IMR-90 (cell line): ENCODE results near the gene HSPB6. TPM values are rescaled to one million over a fixed set of nuclear protein-coding genes. Genes with fewer than 3 reads are reported as not detected.

Source experiments
- ATAC-seq: fragments of 200-7000 bp; cut with Tn5 transposase; 2 replicates; pipeline ENCODE4 v1.9.1; 2020; ENCODE audit warnings: low read depth, mild to moderate bottlenecking, moderate library complexity
- BruUV-seq: library from RNA; stranded (reverse); fragments of 400-500 nt; replicated peaks from 2 replicates; lab custom pipeline; 2021; lab: Mats Ljungman, UMichigan
- CTCF ChIA-PET: fragments of 300-600 bp; formaldehyde crosslinking; extraction: SDS; loops from one replicate; lab custom pipeline; 2021; ENCODE audit warnings: antibody characterized with exemption; lab: Yijun Ruan, JAX
- POLR2A ChIA-PET: fragments of 300-600 bp; sonication (Branson Sonifier 250); formaldehyde crosslinking; loops from one replicate; lab custom pipeline; 2022; ENCODE audit warnings: antibody characterized with exemption; ENCODE audit not compliant: unreplicated experiment; lab: Charles Lee
- DNase-seq: peaks from one replicate; pipeline ENCODE4 v3.0.0; 2013
- H2AFZ ChIP-seq: replicated peaks from 2 replicates; pipeline ENCODE3; 2013; ENCODE audit warnings: low read length, mild to moderate bottlenecking; ENCODE audit not compliant: poor library complexity
- H2AK5ac ChIP-seq: 2 replicates; pipeline ENCODE4 v1.6.1; 2013; ENCODE audit warnings: low read depth, low read length, inconsistent platforms
- H2AK9ac ChIP-seq: replicated peaks from 2 replicates; pipeline ENCODE3; 2013; ENCODE audit warnings: mild to moderate bottlenecking, low read depth, low read length, moderate library complexity; ENCODE audit not compliant: poor library complexity
- H2BK120ac ChIP-seq: 2 replicates; pipeline ENCODE4 v1.6.1; 2013; ENCODE audit warnings: low read depth, low read length, inconsistent platforms
- H2BK15ac ChIP-seq: 3 replicates; pipeline ENCODE4 v1.6.1; 2013; ENCODE audit warnings: low read depth, low read length, inconsistent platforms
- H2BK20ac ChIP-seq: 2 replicates; pipeline ENCODE4 v1.6.1; 2013; ENCODE audit warnings: low read depth, mild to moderate bottlenecking, inconsistent platforms, low read length, moderate library complexity
- H2BK5ac ChIP-seq: 2 replicates; pipeline ENCODE4 v1.6.1; 2013; ENCODE audit warnings: mild to moderate bottlenecking, low read depth, low read length, inconsistent platforms; ENCODE audit not compliant: poor library complexity, severe bottlenecking
- H3K14ac ChIP-seq: replicated peaks from 2 replicates; pipeline ENCODE4 v1.6.1; 2013; ENCODE audit warnings: low read depth, low read length, inconsistent platforms
- H3K18ac ChIP-seq: 2 replicates; pipeline ENCODE4 v1.6.1; 2013; ENCODE audit warnings: low read depth, low read length, control low read depth
- H3K23ac ChIP-seq: 2 replicates; pipeline ENCODE4 v1.6.1; 2013; ENCODE audit warnings: low read depth, low read length, inconsistent platforms
- H3K27ac ChIP-seq: 2 replicates; pipeline ENCODE4 v1.5.1; 2013; ENCODE audit warnings: mild to moderate bottlenecking, control low read depth, low read length; ENCODE audit not compliant: insufficient read depth
- H3K27me3 ChIP-seq: 2 replicates; pipeline ENCODE4 v1.6.1; 2013; ENCODE audit warnings: low read length; ENCODE audit not compliant: control insufficient read depth, insufficient read depth
- H3K36me3 ChIP-seq: 2 replicates; pipeline ENCODE4 v1.6.1; 2013; ENCODE audit warnings: low read length, mixed read lengths; ENCODE audit not compliant: control insufficient read depth, insufficient read depth
- H3K4ac ChIP-seq: 2 replicates; pipeline ENCODE4 v1.6.1; 2013; ENCODE audit warnings: low read depth, low read length, inconsistent platforms
- H3K4me1 ChIP-seq: 2 replicates; pipeline ENCODE4 v1.6.1; 2013; ENCODE audit warnings: low read length, mixed read lengths; ENCODE audit not compliant: control insufficient read depth, insufficient read depth
- H3K4me2 ChIP-seq: 2 replicates; pipeline ENCODE4 v1.6.1; 2013; ENCODE audit warnings: low read depth, mild to moderate bottlenecking, control low read depth, low read length, moderate library complexity
- H3K4me3 ChIP-seq: 2 replicates; pipeline ENCODE4 v1.5.1; 2013; ENCODE audit warnings: low read depth, mild to moderate bottlenecking, control low read depth, low read length, moderate library complexity; ENCODE audit not compliant: insufficient read depth
- H3K56ac ChIP-seq: 2 replicates; pipeline ENCODE4 v1.6.1; 2013; ENCODE audit warnings: low read length, inconsistent platforms; ENCODE audit not compliant: insufficient read depth; ENCODE audit errors: extremely low read depth
- H3K79me1 ChIP-seq, 2 experiments: 2 replicates each; pipeline ENCODE4 v1.6.1; 2013; ENCODE audit warnings: low read length in 2 of 2, inconsistent platforms in 1 of 2, low read depth in 1 of 2
- H3K9ac ChIP-seq: 2 replicates; pipeline ENCODE4 v1.6.1; 2013; ENCODE audit warnings: low read depth, low read length, control low read depth
- H3K9me1 ChIP-seq: 2 replicates; pipeline ENCODE4 v1.6.1; 2013; ENCODE audit warnings: low read length, inconsistent platforms; ENCODE audit not compliant: insufficient read depth
- H3K9me3 ChIP-seq: 2 replicates; pipeline ENCODE4 v1.6.1; 2013; ENCODE audit warnings: low read length; ENCODE audit not compliant: control insufficient read depth, insufficient read depth
- H4K20me1 ChIP-seq: 2 replicates; pipeline ENCODE4 v1.6.1; 2013; ENCODE audit warnings: low read length, inconsistent platforms; ENCODE audit not compliant: insufficient read depth
- H4K5ac ChIP-seq: 2 replicates; pipeline ENCODE4 v1.6.1; 2013; ENCODE audit warnings: mild to moderate bottlenecking, low read depth, low read length, control low read depth
- H4K8ac ChIP-seq, 2 experiments: 2 replicates each; pipeline ENCODE4 v1.6.1; 2013; ENCODE audit warnings: low read depth in 2 of 2, low read length in 2 of 2, control low read depth in 1 of 2, inconsistent platforms in 1 of 2
- H4K91ac ChIP-seq: 2 replicates; pipeline ENCODE4 v1.6.1; 2013; ENCODE audit warnings: low read depth, low read length, inconsistent platforms; ENCODE audit not compliant: insufficient read depth
- BHLHE40 ChIP-seq: fragments of 150-350 bp; IDR thresholded peaks from 2 replicates; pipeline ENCODE4 v1.6.1; 2016; ENCODE audit warnings: mild to moderate bottlenecking, low read depth, low read length
- CEBPB ChIP-seq: IDR thresholded peaks from 2 replicates; pipeline ENCODE4 v1.6.1; 2012; ENCODE audit warnings: low read depth, low read length, improper control_type of control experiment
- CHD1 ChIP-seq: IDR thresholded peaks from 2 replicates; pipeline ENCODE4 v1.6.1; 2012; ENCODE audit warnings: low read depth, low read length, improper control_type of control experiment
- ELK1 ChIP-seq: fragments of 150-350 bp; IDR thresholded peaks from 2 replicates; pipeline ENCODE4 v1.6.1; 2016; ENCODE audit warnings: low read depth, mild to moderate bottlenecking, low read length, moderate library complexity, borderline replicate concordance
- MAFK ChIP-seq: IDR thresholded peaks from 2 replicates; pipeline ENCODE4 v1.6.1; 2012; ENCODE audit warnings: low read depth, low read length, improper control_type of control experiment
- MAZ ChIP-seq: IDR thresholded peaks from 2 replicates; pipeline ENCODE4 v1.6.1; 2012; ENCODE audit warnings: low read depth, mild to moderate bottlenecking, low read length, improper control_type of control experiment, moderate library complexity, borderline replicate concordance
- RAD21 ChIP-seq: IDR thresholded peaks from 2 replicates; pipeline ENCODE4 v1.6.1; 2012; ENCODE audit warnings: low read length, improper control_type of control experiment
- RCOR1 ChIP-seq: IDR thresholded peaks from 2 replicates; pipeline ENCODE4 v1.6.1; 2012; ENCODE audit warnings: mild to moderate bottlenecking, low read length, improper control_type of control experiment; ENCODE audit not compliant: insufficient replicate concordance
- RFX5 ChIP-seq: IDR thresholded peaks from 2 replicates; pipeline ENCODE4 v1.8.0; 2012; ENCODE audit warnings: low read depth, mild to moderate bottlenecking, low read length, moderate library complexity
- SMC3 ChIP-seq: fragments of 150-350 bp; IDR thresholded peaks from 2 replicates; pipeline ENCODE4 v1.6.1; 2016; ENCODE audit warnings: low read depth, mild to moderate bottlenecking, antibody characterized with exemption, low read length, moderate library complexity
- USF2 ChIP-seq: fragments of 150-350 bp; IDR thresholded peaks from 2 replicates; pipeline ENCODE4 v1.6.1; 2017; ENCODE audit warnings: mild to moderate bottlenecking, antibody characterized with exemption, low read length, low read depth
- WGBS, 2 experiments: methylation state at CpG; one replicate each; pipeline versions ENCODE4 v1.1.5 to v1.1.7; 2013; ENCODE audit warnings: missing lambda C conversion rate in 2 of 2; ENCODE audit not compliant: insufficient read length in 1 of 2; ENCODE audit errors: extremely low coverage in 2 of 2; 5-methylcytosine and 5-hydroxymethylcytosine counted together
- dilution Hi-C: fragments of 300-500 bp; cut with HindIII; formaldehyde crosslinking; loops from one replicate; pipeline ENCODE4 v1.14.3; 2018; ENCODE audit warnings: low sequenced_read_pairs; ENCODE audit not compliant: unreplicated experiment
- in situ Hi-C: fragments of 300-500 bp; cut with MboI; formaldehyde crosslinking; loops from 3 replicates; pipeline ENCODE4 v1.14.3; 2019; ENCODE audit warnings: low sequenced_read_pairs, inconsistent platforms, mixed read lengths
- intact Hi-C: fragments of 100-400 bp; cut with micrococcal nuclease; formaldehyde crosslinking; loops from 2 replicates; pipeline ENCODE4 v1.10.0; 2022
- polyA plus RNA-seq, 3 experiments: library from polyadenylated mRNA; depleted of rRNA; stranded (reverse); fragments of >200 nt; gene quantifications; 2 replicates each; pipeline ENCODE4 v1.2.3, GENCODE V29; 2012; ENCODE audit warnings: low replicate concordance in 1 of 3
- total RNA-seq: library from RNA; depleted of rRNA; stranded (reverse); fragments of >200 nt; gene quantifications from 2 replicates; pipeline ENCODE4 v1.2.3, GENCODE V29; 2012
- TF ChIP-seq, protein P1 (sequence below): conservative IDR thresholded peaks from 2 replicates; pipeline ENCODE4 v1.5.1; 2012; ENCODE audit warnings: mild to moderate bottlenecking, low read depth, low read length, improper control_type of control experiment

HSPB6 gene
- total and polyA plus RNA-seq, 2 of the 4 experiments (the other 2 are of a cell fraction), result 5.7 to 206 TPM

DNA sequence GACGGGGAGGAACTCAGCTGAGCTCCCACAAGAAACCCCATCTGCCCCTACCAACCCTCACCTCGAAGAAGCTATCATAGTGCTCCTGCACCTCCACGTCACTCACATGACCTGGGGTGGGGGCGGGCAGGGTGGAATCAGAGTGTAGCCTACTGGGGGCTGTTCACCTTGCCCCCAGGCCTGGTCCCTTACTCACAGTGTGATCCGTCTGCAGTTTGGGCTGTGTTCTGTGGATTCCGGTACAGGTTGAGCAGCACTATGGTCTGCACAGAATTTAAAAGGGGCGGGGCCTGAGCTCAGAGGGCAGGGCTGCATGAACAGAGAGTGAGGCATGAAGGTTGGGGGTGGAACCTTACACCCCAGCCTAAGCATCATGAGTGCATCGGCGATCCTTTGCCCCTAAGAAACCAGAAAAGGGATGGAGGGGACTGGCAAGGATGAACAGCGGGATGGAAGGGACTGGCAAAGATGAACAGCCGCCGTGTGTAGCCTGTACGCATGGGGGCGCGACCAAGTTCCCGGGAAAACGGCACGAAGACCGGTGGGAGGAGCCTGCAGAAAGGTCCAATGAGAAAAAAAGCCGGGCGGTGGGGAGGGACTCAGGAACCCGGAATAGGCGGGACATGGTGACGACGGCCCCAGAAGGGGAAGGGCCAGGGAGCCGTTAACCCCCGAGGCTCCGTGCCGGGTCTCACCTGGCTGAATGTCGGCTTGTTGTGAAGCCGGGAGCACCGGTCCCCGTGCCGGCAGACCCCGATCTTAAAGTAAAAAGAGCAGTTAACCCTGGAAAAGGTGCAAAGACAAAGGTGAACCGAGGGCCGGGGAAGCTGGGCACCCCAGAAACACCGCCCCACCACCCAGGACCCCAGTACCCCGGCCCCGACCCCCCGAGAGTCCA, 12.2 kb downstream of the HSPB6 start:
- peak overlapping the region; percentile 82 for H3K14ac ChIP-seq
- no peak overlapping the region for H2BK20ac ChIP-seq
- POLR2A ChIA-PET, result no interaction called here
- intact Hi-C loops (loop anchor here (2.0 kb wide), 2 partner anchors 28 to 76 kb away; no protein-coding TSS in a partner anchor), dilution Hi-C loops (no loop called here), in situ Hi-C loops (no loop called here)
- H3K4me3 ChIP-seq, result peak overlapping the region; percentile 50
- peak overlapping the region; percentile 97 for H2AFZ ChIP-seq
- H3K36me3 ChIP-seq, result no peaks in the 10 kb centered on the region
- peak overlapping the region; percentile 78 for H3K4me2 ChIP-seq
- H4K8ac ChIP-seq, result peak overlapping the region in 1 of 2 experiments; percentile 85; a peak in 1 of 4 replicates
- 0% methylated on average over 14 of the region's 41 CpGs; no CpG with 5 or more reads in 1 of the 2 experiments for WGBS, 2 experiments
- no peaks in the 10 kb centered on the region for H3K27me3 ChIP-seq
- peaks cover 7% of the 10 kb centered on the region; the same call in 1 of the 2 replicates for H3K9me1 ChIP-seq
- no peak overlapping the region; the same call in 1 of the 2 replicates for H3K18ac ChIP-seq
- H4K20me1 ChIP-seq, result no peaks in the 10 kb centered on the region
- H2BK120ac ChIP-seq, result no peak overlapping the region
- H3K4me1 ChIP-seq, result peaks cover 6% of the 10 kb centered on the region; the same call in 1 of the 2 replicates
- H3K27ac ChIP-seq, result peak overlapping the region; percentile 64
- peaks cover under 1 to 43% of the 10 kb centered on the region in 2 experiments; a peak in 2 of 4 replicates for H3K79me1 ChIP-seq
- ATAC-seq (peak; percentile 70), DNase-seq (peak; percentile 94)
- H4K91ac ChIP-seq, result peak overlapping the region; percentile 89
- H3K23ac ChIP-seq, result no peak overlapping the region
- H3K9ac ChIP-seq, result peak overlapping the region; percentile 44
- BruUV-seq, result TSS peak; percentile 63
- H2AK9ac ChIP-seq, result peak overlapping the region; percentile 93
- H2AK5ac ChIP-seq, result peak overlapping the region; percentile 77
- H3K56ac ChIP-seq, result no peak overlapping the region
- peak overlapping the region; percentile 80 for H3K4ac ChIP-seq
- no peak overlapping the region for H4K5ac ChIP-seq
- H2BK5ac ChIP-seq, result peak overlapping the region; percentile 72
- no peaks in the 10 kb centered on the region for H3K9me3 ChIP-seq
- H2BK15ac ChIP-seq, result no peak overlapping the region; the same call in 2 of the 3 replicates
- CTCF ChIA-PET, result interaction anchor here (1.0 to 1.4 kb wide), 2 partner anchors 75 to 186 kb away, joined by 3 to 4 read pairs; no protein-coding TSS in a partner anchor
- TF ChIP-seq RFX5 (no peak), RCOR1 (no peak), BHLHE40 (no peak), MAFK (no peak), CHD1 (0 out of 2 replicates have a peak, but pooled peaks have one; percentile 80), RAD21 (peak; percentile 44), SMC3 (peak; percentile 52), CEBPB (no peak), USF2 (0 out of 2 replicates have a peak, but pooled peaks have one; percentile 3), ELK1 (no peak), MAZ (peak; percentile 65; the same call in 1 of the 2 replicates)
- TF ChIP-seq, protein P1, sequence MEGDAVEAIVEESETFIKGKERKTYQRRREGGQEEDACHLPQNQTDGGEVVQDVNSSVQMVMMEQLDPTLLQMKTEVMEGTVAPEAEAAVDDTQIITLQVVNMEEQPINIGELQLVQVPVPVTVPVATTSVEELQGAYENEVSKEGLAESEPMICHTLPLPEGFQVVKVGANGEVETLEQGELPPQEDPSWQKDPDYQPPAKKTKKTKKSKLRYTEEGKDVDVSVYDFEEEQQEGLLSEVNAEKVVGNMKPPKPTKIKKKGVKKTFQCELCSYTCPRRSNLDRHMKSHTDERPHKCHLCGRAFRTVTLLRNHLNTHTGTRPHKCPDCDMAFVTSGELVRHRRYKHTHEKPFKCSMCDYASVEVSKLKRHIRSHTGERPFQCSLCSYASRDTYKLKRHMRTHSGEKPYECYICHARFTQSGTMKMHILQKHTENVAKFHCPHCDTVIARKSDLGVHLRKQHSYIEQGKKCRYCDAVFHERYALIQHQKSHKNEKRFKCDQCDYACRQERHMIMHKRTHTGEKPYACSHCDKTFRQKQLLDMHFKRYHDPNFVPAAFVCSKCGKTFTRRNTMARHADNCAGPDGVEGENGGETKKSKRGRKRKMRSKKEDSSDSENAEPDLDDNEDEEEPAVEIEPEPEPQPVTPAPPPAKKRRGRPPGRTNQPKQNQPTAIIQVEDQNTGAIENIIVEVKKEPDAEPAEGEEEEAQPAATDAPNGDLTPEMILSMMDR, result peak; percentile 59
